Activated naive CD8-positive, alpha-beta T cell treated with anti-CD3 and anti-CD28 coated beads for 36 hours (primary cell): ENCODE measurements around the gene SLC7A14. TPM values are rescaled to one million over a fixed set of nuclear protein-coding genes. Genes with fewer than 3 reads are reported as not detected.

Experiments used
- DNase-seq: peaks from one replicate; pipeline ENCODE4 v3.0.0; 2021
- H3K27ac Mint-ChIP-seq: one replicate; pipeline ENCODE4 v1.8.0; 2022; ENCODE audit warnings: mild to moderate bottlenecking, moderate library complexity, mixed read lengths
- H3K27me3 Mint-ChIP-seq: one replicate; pipeline ENCODE4 v1.8.0; 2022; ENCODE audit warnings: mild to moderate bottlenecking, mixed read lengths
- H3K36me3 Mint-ChIP-seq: one replicate; pipeline ENCODE4 v1.8.0; 2021; ENCODE audit warnings: mild to moderate bottlenecking, mixed read lengths
- H3K4me1 Mint-ChIP-seq: one replicate; pipeline ENCODE4 v1.8.0; 2021; ENCODE audit warnings: mixed read lengths
- H3K4me3 Mint-ChIP-seq: one replicate; pipeline ENCODE4 v1.8.0; 2022; ENCODE audit warnings: mild to moderate bottlenecking, moderate library complexity, mixed read lengths
- H3K9me3 Mint-ChIP-seq: one replicate; pipeline ENCODE4 v1.8.0; 2022; ENCODE audit warnings: mixed read lengths
- total RNA-seq, 2 experiments: library from RNA; stranded (reverse); gene quantifications; one replicate each; pipeline ENCODE4 v1.2.3, GENCODE V29; 2021

The SLC7A14 gene
- total RNA-seq, 2 experiments from 2014 or later, result not detected

- Mint-ChIP-seq H3K27ac (no peak overlapping the region), H3K27me3 (peaks cover 14% of the 10 kb centered on the region), H3K9me3 (no peaks in the 10 kb centered on the region), H3K4me1 (no peaks in the 10 kb centered on the region), H3K4me3 (no peak overlapping the region), H3K36me3 (no peaks in the 10 kb centered on the region)
- no peak for DNase-seq
Measured at GRCh38 chr3:170485696-170486095, 100.2 kb downstream of the SLC7A14 start.

- no peaks in the 10 kb centered on the region for H3K9me3 Mint-ChIP-seq
- no peaks in the 10 kb centered on the region for H3K36me3 Mint-ChIP-seq
- no peak for DNase-seq
- H3K4me1 Mint-ChIP-seq, result no peaks in the 10 kb centered on the region
- no peak overlapping the region for H3K27ac Mint-ChIP-seq
- H3K4me3 Mint-ChIP-seq, result no peak overlapping the region
- peaks cover 14% of the 10 kb centered on the region for H3K27me3 Mint-ChIP-seq
Measured at GRCh38 chr3:170485294-170485693, 100.6 kb downstream of the SLC7A14 start.

- Mint-ChIP-seq H3K27me3 (peaks cover 14% of the 10 kb centered on the region), H3K4me1 (no peaks in the 10 kb centered on the region), H3K27ac (no peak overlapping the region), H3K36me3 (no peaks in the 10 kb centered on the region), H3K4me3 (no peak overlapping the region), H3K9me3 (no peaks in the 10 kb centered on the region)
- DNase-seq, result no peak
Measured at GRCh38 chr3:170484869-170485268, 101.0 kb downstream of the SLC7A14 start.

- no peak for DNase-seq
- Mint-ChIP-seq H3K27ac (no peak overlapping the region), H3K4me1 (no peaks in the 10 kb centered on the region), H3K9me3 (no peaks in the 10 kb centered on the region), H3K4me3 (no peak overlapping the region), H3K27me3 (peaks cover 14% of the 10 kb centered on the region), H3K36me3 (no peaks in the 10 kb centered on the region)
Measured at GRCh38 chr3:170483485-170484262, 102.2 kb downstream of the SLC7A14 start.

GRCh38 chr3:170482199-170482598 lies 103.7 kb downstream of the SLC7A14 start:
- no peak for DNase-seq
- no peaks in the 10 kb centered on the region for H3K36me3 Mint-ChIP-seq
- H3K4me3 Mint-ChIP-seq, result no peak overlapping the region
- no peaks in the 10 kb centered on the region for H3K9me3 Mint-ChIP-seq
- H3K27ac Mint-ChIP-seq, result no peak overlapping the region
- H3K4me1 Mint-ChIP-seq, result no peaks in the 10 kb centered on the region
- H3K27me3 Mint-ChIP-seq, result peaks cover 9% of the 10 kb centered on the region

- H3K27ac Mint-ChIP-seq, result no peak overlapping the region
- H3K4me3 Mint-ChIP-seq, result no peak overlapping the region
- no peak for DNase-seq
- no peaks in the 10 kb centered on the region for H3K9me3 Mint-ChIP-seq
- no peaks in the 10 kb centered on the region for H3K36me3 Mint-ChIP-seq
- peaks cover 11% of the 10 kb centered on the region for H3K27me3 Mint-ChIP-seq
- no peaks in the 10 kb centered on the region for H3K4me1 Mint-ChIP-seq
Measured at GRCh38 chr3:170480111-170480510, 105.8 kb downstream of the SLC7A14 start.

- Mint-ChIP-seq H3K36me3 (no peaks in the 10 kb centered on the region), H3K9me3 (no peaks in the 10 kb centered on the region), H3K27me3 (peaks cover 27% of the 10 kb centered on the region), H3K27ac (no peak overlapping the region), H3K4me3 (no peak overlapping the region), H3K4me1 (no peaks in the 10 kb centered on the region)
- no peak for DNase-seq
Measured at GRCh38 chr3:170477395-170477794, 108.5 kb downstream of the SLC7A14 start.

GRCh38 chr3:170476291-170476690 lies 109.6 kb downstream of the SLC7A14 start:
- no peaks in the 10 kb centered on the region for H3K4me1 Mint-ChIP-seq
- no peak overlapping the region for H3K4me3 Mint-ChIP-seq
- H3K27ac Mint-ChIP-seq, result no peak overlapping the region

GRCh38 chr3:170475092-170475685 lies 110.7 kb downstream of the SLC7A14 start:
- Mint-ChIP-seq H3K4me3 (no peak overlapping the region), H3K27ac (no peak overlapping the region), H3K4me1 (no peaks in the 10 kb centered on the region), H3K9me3 (no peaks in the 10 kb centered on the region), H3K27me3 (peaks cover 37% of the 10 kb centered on the region), H3K36me3 (no peaks in the 10 kb centered on the region)
- no peak for DNase-seq

More at GRCh38 chr3:170476291-170476690, 109.6 kb downstream of the SLC7A14 start:
- no peaks in the 10 kb centered on the region for H3K9me3 Mint-ChIP-seq
- H3K27me3 Mint-ChIP-seq, result peaks cover 32% of the 10 kb centered on the region
- no peak for DNase-seq
- no peaks in the 10 kb centered on the region for H3K36me3 Mint-ChIP-seq

GRCh38 chr3:170473358-170473757 lies 112.5 kb downstream of the SLC7A14 start:
- no peak overlapping the region for H3K4me3 Mint-ChIP-seq
- peaks cover 42% of the 10 kb centered on the region for H3K27me3 Mint-ChIP-seq
- no peaks in the 10 kb centered on the region for H3K9me3 Mint-ChIP-seq
- peaks cover 3% of the 10 kb centered on the region for H3K4me1 Mint-ChIP-seq
- no peak overlapping the region for H3K27ac Mint-ChIP-seq
- H3K36me3 Mint-ChIP-seq, result no peaks in the 10 kb centered on the region
- DNase-seq, result no peak

GRCh38 chr3:170471149-170471548 lies 114.7 kb downstream of the SLC7A14 start:
- Mint-ChIP-seq H3K9me3 (no peaks in the 10 kb centered on the region), H3K27me3 (peaks cover 45% of the 10 kb centered on the region), H3K4me3 (no peak overlapping the region), H3K27ac (no peak overlapping the region), H3K36me3 (no peaks in the 10 kb centered on the region), H3K4me1 (peaks cover 3% of the 10 kb centered on the region)
- DNase-seq, result no peak

- Mint-ChIP-seq H3K9me3 (no peaks in the 10 kb centered on the region), H3K36me3 (no peaks in the 10 kb centered on the region), H3K4me1 (peaks cover 3% of the 10 kb centered on the region), H3K4me3 (no peak overlapping the region), H3K27me3 (peaks cover 38% of the 10 kb centered on the region), H3K27ac (no peak overlapping the region)
- DNase-seq, result no peak
Measured at GRCh38 chr3:170470063-170471016, 115.5 kb downstream of the SLC7A14 start.

- H3K27ac Mint-ChIP-seq, result no peak overlapping the region
- DNase-seq, result no peak
- no peaks in the 10 kb centered on the region for H3K9me3 Mint-ChIP-seq
- H3K36me3 Mint-ChIP-seq, result no peaks in the 10 kb centered on the region
- H3K4me1 Mint-ChIP-seq, result peaks cover 3% of the 10 kb centered on the region
- H3K4me3 Mint-ChIP-seq, result no peak overlapping the region
- peaks cover 40% of the 10 kb centered on the region for H3K27me3 Mint-ChIP-seq
Measured at GRCh38 chr3:170469151-170470062, 116.5 kb downstream of the SLC7A14 start.

- Mint-ChIP-seq H3K9me3 (no peaks in the 10 kb centered on the region), H3K27me3 (peaks cover 35% of the 10 kb centered on the region), H3K4me1 (peaks cover 3% of the 10 kb centered on the region), H3K4me3 (no peak overlapping the region), H3K27ac (no peak overlapping the region), H3K36me3 (no peaks in the 10 kb centered on the region)
- DNase-seq, result no peak
Measured at GRCh38 chr3:170467571-170468147, 118.2 kb downstream of the SLC7A14 start.
